A549 (cell line): ENCODE data around the gene SYNM.

Experiments
- BHLHE40 ChIP-seq: IDR thresholded peaks from 2 replicates; pipeline ENCODE4 v1.6.1; 2012; ENCODE audit warnings: low read depth, low read length, inconsistent platforms
- CHD4 ChIP-seq: fragments of 200-600 bp; sonication (generic); IDR thresholded peaks from 2 replicates; pipeline ENCODE4 v1.6.1; 2016; ENCODE audit warnings: antibody characterized with exemption, mild to moderate bottlenecking, borderline replicate concordance
- EP300 ChIP-seq, 2 experiments: fragments of >200 bp; sonication (Bioruptor Twin); formaldehyde crosslinking; IDR thresholded peaks; 2 replicates in 1 of 2; 3 replicates in 1 of 2; pipeline ENCODE4 v1.6.1; 2016 to 2017
- JUN ChIP-seq, 2 experiments: fragments of >200 bp; sonication (Bioruptor Twin); formaldehyde crosslinking; IDR thresholded peaks; 2 replicates in 1 of 2; 3 replicates in 1 of 2; pipeline ENCODE4 v1.6.1; 2016 to 2017
- JUNB ChIP-seq: fragments of >200 bp; sonication (Bioruptor Twin); formaldehyde crosslinking; IDR thresholded peaks from 2 replicates; pipeline ENCODE4 v1.6.1; 2016
- KDM5A ChIP-seq: fragments of 200-600 bp; sonication (generic); IDR thresholded peaks from 2 replicates; pipeline ENCODE4 v1.6.1; 2016; ENCODE audit warnings: antibody characterized with exemption, mild to moderate bottlenecking
- MAFK ChIP-seq: fragments of 450-650 bp; IDR thresholded peaks from 2 replicates; pipeline ENCODE4 v1.6.1; 2014; ENCODE audit not compliant: partially characterized antibody
- MAZ ChIP-seq: fragments of 150-350 bp; IDR thresholded peaks from 2 replicates; pipeline ENCODE4 v1.6.1; 2014; ENCODE audit warnings: antibody characterized with exemption, low read depth, low read length, borderline replicate concordance
- NFE2L2 ChIP-seq: fragments of 150-350 bp; conservative IDR thresholded peaks from 2 replicates; pipeline ENCODE4 v1.6.1; 2014; ENCODE audit warnings: low read length
- POLR2A ChIP-seq: IDR thresholded peaks from 2 replicates; pipeline ENCODE4 v1.6.1; 2012; ENCODE audit warnings: mild to moderate bottlenecking, low read length
- RFX5 ChIP-seq: fragments of 450-650 bp; IDR thresholded peaks from 2 replicates; pipeline ENCODE4 v1.7.1; 2014; ENCODE audit warnings: antibody characterized with exemption, mild to moderate bottlenecking, moderate library complexity
- TP53 ChIP-seq: fragments of 250-450 bp; sonication (Bioruptor Pico); IDR thresholded peaks from 2 replicates; pipeline ENCODE4 v1.5.0; 2021; ENCODE audit warnings: mild to moderate bottlenecking, moderate library complexity
- TF ChIP-seq, protein P1 (sequence below): fragments of >200 bp; sonication (Bioruptor Twin); formaldehyde crosslinking; IDR thresholded peaks from 3 replicates; pipeline ENCODE4 v1.5.1; 2016
- TF ChIP-seq, protein P2 (sequence below): fragments of 200-600 bp; sonication (generic); IDR thresholded peaks from 2 replicates; pipeline ENCODE4 v1.6.1; 2016; ENCODE audit warnings: antibody characterized with exemption, mild to moderate bottlenecking, moderate library complexity

DNA sequence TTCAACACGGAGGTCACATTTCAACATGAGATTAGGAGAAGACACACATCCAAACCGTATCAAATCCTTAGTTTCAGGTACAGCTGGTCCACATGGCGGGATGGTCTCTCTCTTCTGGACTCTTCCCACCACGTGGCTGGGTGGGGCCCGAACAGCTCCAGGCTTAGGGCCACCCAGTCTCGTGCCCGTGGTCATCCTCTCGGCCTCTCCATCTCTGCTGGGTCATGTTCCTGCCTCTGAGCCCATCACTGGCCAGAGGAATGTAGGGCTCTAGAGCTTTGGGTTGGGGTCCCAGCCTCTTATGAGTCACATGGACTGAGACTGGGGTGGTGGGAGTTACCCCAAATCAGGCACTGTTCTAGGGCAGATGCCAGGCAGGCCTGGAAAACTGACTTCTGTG, 12.2 kb downstream of the SYNM start:
- TF ChIP-seq EP300 (IDR thresholded peaks at IDR 0.05) (no peak), NFE2L2 (no peak), POLR2A (no peak), CHD4 (no peak), BHLHE40 (no peak), JUNB (no peak), MAFK (no peak), KDM5A (no peak), RFX5 (no peak), MAZ (no peak), JUN (IDR thresholded peaks at IDR 0.05) (no peak), TP53 (CRISPR knock-in tag) (no peak)
- TF ChIP-seq, protein P1, sequence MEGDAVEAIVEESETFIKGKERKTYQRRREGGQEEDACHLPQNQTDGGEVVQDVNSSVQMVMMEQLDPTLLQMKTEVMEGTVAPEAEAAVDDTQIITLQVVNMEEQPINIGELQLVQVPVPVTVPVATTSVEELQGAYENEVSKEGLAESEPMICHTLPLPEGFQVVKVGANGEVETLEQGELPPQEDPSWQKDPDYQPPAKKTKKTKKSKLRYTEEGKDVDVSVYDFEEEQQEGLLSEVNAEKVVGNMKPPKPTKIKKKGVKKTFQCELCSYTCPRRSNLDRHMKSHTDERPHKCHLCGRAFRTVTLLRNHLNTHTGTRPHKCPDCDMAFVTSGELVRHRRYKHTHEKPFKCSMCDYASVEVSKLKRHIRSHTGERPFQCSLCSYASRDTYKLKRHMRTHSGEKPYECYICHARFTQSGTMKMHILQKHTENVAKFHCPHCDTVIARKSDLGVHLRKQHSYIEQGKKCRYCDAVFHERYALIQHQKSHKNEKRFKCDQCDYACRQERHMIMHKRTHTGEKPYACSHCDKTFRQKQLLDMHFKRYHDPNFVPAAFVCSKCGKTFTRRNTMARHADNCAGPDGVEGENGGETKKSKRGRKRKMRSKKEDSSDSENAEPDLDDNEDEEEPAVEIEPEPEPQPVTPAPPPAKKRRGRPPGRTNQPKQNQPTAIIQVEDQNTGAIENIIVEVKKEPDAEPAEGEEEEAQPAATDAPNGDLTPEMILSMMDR: no peak
- TF ChIP-seq, protein P2, sequence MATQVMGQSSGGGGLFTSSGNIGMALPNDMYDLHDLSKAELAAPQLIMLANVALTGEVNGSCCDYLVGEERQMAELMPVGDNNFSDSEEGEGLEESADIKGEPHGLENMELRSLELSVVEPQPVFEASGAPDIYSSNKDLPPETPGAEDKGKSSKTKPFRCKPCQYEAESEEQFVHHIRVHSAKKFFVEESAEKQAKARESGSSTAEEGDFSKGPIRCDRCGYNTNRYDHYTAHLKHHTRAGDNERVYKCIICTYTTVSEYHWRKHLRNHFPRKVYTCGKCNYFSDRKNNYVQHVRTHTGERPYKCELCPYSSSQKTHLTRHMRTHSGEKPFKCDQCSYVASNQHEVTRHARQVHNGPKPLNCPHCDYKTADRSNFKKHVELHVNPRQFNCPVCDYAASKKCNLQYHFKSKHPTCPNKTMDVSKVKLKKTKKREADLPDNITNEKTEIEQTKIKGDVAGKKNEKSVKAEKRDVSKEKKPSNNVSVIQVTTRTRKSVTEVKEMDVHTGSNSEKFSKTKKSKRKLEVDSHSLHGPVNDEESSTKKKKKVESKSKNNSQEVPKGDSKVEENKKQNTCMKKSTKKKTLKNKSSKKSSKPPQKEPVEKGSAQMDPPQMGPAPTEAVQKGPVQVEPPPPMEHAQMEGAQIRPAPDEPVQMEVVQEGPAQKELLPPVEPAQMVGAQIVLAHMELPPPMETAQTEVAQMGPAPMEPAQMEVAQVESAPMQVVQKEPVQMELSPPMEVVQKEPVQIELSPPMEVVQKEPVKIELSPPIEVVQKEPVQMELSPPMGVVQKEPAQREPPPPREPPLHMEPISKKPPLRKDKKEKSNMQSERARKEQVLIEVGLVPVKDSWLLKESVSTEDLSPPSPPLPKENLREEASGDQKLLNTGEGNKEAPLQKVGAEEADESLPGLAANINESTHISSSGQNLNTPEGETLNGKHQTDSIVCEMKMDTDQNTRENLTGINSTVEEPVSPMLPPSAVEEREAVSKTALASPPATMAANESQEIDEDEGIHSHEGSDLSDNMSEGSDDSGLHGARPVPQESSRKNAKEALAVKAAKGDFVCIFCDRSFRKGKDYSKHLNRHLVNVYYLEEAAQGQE: no peak
